Measurements from ENCODE around the gene EHD3.

EHD3 gene

DNA sequence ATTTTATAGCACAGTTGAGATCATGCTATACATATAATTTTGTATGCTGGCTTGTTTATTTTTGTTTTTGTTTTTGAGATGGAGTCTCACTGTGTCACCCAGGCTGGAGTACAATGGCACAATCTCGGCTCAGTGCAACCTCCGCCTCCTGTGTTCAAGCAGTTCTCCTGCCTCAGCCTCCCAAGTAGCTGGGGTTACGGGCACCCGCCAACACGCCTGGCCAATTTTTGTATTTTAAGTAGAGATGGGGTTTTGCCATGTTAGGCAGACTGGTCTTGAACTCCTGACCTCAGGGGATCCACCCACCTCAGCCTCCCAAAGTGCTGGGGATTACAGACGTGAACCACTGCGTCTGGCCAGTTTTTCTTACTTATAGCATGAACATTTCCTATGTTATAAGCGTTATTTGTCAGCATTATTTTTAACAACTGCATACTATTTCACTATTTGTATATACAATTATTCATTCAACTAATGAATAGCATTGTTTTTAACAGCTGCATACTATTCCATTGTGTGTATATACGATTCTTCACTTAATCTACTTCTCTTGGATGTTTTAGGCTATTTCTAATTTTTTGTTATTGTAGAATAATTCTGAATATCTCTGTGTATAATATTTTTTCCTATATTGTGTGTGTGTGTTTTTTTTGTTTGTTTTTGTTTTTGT, 3.5 kb downstream of the EHD3 start:
- DNase-seq: no peak

DNA sequence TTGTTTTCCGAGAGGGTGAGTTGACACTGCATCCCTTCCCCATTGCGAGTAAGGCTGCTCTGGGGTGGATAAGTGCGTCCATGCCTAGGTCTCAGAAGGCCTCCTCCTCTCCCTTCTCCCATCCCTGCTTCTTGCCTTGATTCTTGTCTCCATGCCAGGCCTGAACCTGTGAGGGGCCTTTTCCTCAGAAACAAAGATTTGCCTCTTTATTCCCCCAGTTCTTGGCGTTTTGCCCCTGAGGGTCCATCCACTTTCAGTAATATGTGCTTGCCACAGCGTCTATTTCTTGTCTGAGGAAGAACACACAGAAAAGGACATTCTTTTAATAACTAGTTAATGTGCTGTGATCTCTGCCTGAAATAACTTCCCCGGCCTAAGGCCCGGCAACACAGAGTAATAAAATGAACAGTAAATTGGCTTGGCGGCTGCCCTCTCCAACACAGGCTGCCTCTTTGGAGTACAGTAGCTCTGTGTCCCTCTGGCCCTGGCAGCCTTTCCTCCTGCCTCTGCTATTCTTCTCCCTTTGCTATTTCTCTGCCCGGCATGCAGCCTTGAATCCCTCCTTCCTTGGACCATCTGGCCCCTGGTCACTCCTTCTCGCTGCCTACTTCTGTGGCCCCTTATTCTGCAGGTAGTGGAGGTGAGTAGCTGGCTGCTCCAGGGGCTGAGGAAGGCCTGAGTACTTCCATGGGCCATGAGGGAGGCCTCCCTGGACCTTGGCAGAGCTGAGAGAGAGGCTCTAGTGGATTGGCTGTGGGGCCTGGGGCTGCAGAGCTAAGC, 4.4 kb downstream of the EHD3 start:
- DNase-seq: no peak

DNA sequence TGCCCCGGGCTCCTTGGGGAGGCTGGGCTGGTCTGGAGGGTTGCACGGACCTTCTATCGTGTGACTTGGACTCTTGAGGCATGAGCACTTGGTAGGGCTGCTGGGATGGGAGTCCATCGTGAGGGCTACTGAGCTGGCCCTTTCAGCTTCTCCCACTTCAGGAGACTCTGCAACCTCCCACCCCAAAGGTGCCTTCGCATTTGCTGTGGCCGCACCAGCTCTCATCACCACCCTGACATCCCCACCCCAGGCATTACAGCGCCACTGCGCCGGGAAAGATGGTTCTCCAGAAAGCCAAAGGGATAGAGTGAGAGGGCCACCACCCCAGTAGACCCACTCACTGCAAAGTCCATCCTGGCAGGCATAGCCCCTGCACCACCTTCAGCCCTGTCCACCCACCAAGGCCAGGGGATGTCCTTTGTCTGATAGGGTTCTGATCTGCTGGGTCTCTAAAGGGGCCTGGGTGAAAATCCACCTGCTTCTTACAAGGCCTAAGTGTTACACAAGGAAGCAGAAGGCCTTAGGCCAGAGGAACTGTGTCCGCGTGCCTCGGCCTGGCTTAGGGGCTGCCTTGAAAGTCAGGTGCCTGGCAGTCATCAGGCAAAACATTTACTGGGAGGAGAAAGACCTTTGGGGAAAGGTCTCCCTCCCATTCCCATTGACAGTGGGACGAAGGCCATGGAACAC, 5.1 kb downstream of the EHD3 start:
- no peak for DNase-seq

DNA sequence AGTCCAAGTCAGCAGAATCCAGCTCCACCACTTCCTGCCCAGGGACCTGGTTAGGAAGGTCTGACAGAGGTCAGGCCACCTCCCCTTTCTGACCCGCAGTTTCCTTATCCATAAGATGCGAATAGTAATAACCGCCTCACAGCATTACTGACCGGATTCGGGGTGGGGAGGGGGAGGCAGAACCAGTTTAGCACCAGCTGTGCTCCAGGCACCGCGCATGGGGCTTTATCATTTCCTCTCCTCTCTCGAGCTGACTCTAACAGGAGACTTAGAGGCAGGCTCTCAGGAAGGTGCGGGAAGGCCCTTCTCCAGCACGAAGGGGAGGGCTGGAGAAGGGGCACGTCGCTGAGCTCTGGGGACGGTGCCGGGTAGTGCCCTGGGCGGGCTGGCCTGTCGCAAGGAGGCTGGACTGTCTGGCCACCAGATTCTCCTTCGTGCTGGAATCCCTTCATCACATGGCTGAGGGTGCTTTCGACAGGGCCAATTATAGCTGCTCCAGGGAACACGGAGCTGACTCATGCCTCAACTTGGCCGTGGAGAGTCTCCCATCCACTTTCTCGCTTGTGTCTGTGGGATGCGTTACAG, 5.7 kb downstream of the EHD3 start:
- no peak for DNase-seq

DNA sequence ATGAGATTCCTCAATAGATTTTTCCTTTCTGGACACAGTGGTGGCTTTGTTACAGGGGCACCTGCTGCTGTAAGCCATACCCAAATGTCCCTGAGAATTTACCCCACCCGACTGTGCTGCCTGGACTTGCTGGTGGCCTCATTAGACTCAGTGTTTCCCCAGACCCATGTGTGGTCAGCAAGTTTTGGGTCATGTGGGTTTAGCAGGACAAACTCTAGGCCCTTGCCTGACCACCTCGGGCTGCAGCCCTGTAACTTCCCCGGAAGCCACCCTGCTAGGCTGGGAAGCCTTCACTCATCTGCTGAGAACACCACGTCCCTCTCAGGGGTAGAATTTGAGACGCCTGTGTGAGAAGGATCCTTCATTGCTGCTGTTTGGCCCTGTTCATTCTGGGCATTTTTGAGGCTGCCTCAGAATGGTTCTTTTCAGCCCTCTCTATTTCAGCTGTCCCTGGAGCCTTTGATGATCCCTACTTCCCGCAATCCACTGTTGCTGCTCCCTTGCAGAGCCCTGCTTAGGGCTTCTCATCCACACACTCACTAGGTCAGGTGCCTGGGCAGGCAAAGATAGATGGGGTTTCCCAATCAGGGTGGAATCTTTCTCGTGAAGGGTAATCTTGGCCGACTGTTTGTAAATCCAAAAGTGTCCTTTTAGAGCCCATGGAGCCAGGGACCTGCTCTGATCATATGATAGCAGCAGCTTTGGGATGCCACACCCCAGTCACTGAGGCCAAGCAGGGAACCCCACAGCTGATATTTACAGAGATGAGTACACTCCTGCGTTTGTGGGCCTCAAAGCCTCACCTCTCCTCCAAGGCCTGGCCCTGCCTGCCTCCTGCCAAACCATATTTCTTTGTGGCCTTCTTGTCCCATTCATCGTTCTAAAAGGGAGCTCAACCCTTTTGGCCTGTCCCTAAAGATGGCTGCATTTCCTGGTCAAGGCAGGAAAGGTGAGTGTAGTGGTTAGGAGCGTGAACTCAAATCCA, 6.7 kb downstream of the EHD3 start:
- DNase-seq: no peak

DNA sequence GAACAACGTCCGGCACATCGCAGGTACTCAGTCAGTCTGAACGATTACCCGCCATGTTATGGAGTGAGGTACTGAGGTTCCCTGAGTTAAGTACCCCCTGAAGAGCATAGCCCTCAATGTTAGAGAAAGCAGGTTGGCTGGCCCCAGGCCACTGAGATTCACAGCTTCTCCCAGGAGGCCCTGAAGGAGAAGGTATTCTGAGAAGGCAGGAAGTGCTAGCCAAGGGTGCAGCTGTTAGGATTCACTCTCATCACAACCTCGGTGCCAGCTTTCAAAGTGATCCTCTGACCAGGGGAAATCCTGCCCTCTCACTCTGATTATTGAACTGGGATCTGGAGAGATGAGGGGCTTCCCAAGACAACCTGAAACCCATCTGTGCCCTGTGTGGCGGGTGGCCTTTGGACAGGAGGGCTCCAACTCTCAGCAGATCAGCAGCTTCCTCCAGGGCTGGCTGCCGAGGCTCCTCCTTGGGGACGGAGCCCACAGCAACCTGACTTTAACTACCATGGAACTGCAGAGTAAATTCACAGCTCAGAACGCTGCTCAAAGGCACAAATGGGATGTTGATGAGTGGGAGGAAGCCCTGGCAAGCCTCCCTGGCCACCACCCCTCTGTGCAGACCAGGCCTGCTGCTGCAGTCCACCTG, 7.8 kb downstream of the EHD3 start:
- no peak for DNase-seq

GRCh38 chr2:31243053-31243452, 9.1 kb downstream of the EHD3 start:
- no peak for DNase-seq

DNA sequence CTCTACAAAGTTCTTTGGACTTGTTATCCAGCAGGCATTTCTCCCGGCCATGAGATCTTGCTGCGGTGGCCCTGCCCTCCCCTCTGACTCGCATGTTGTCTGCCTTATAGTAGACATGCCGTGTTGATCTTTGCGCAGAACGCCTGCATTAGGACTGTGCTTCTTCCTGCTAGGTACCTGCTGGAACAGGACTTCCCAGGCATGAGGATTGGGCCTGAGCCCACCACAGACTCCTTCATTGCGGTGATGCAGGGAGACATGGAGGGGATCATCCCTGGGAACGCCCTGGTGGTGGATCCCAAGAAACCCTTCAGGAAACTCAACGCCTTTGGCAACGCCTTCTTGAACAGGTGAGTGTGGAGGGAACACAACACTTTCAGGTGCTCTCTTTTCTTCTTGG, 10.1 kb downstream of the EHD3 start:
- no peak for DNase-seq

- DNase-seq: no peak
Measured at GRCh38 chr2:31246184-31246852, 12.4 kb downstream of the EHD3 start.

DNA sequence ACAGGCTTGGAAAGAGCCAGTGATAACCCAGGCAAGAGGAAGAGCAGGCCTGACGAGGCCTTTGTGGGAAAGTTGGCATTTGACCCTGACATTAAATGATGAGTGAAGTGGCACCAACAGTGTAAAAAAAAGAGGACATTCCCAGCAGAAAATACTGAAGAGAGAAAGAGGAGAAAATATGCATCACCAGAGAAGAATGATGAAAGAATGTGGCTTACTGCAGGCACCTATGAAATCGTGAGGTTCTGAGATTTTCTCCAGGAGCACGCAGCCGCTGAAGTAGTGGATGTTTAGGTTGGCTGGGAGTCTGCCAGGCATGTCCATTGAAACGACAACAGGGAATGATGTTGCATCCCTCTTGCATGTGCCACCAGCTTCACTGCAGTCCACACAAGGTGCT, 13.8 kb downstream of the EHD3 start:
- DNase-seq: no peak

DNA sequence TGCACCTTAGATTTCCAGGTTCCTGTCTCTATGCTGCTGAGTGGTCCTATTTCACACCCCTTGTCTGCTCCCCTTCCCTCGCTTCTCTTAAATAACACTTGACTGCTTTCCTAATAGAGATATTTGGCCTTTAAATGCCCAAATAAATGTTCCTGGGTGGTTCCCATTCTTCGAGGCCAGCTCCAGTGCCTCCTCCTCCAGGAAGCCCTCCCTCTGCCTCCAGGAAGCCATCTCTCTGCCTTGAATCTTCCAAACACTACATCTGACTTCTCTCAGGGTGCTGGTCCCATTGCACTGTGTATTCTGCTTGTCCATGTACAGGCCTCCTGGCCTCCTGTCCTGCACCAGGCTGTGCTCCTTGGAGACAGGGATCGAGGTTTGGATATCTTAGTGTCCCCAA, 14.2 kb downstream of the EHD3 start:
- no peak for DNase-seq

DNA sequence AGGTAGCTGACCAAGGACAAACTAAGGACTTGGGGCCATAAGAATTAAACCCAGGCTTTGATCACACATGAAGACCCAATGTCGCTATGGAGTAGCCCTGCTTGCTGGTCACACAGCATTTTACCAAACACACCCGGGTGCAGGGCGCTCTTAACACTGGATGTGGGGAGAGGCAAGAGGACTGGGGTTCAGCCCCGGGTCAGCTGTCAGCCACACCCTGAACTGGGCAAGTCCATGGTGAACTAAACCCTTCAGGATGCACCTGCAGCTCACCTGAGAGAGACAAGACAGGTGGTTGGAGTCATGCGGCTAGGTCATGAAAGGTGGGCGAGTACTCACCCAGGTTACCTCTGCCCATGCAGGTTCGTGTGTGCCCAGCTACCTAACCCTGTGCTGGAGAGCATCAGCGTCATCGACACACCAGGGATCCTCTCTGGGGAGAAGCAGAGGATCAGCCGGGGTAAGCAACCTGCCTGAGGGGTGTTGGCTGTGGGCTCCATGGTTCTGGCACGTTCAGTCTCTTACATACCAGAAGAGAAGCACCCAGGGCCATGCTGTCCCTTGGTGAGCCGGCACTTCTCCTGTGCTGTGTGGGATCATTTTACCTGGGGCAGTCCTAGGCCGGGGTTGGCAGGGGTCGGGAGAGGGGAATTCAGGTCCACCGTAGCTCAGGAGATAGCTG, 15.2 kb downstream of the EHD3 start:
- no peak for DNase-seq

DNA sequence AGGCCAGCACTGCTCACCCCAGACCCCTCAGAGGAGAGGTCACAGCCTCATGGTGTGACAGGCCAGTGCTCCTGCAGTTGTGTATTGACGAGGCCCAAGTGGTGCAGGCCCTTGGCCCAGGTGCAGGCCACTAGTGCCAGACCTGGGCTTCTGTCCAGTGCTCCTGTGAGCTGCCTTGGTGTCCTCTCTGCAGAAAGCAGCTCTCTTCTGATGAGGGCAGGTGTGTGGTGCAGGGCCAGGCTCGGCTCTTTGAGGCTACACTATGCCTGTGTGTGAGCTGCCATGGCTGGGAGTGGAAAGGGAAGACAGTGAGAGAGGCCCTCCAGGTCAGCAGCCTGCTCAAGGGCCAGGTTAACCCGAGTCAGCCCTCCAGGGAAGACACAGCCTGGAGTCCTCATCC, 17.1 kb downstream of the EHD3 start:
- no peak for DNase-seq

DNA sequence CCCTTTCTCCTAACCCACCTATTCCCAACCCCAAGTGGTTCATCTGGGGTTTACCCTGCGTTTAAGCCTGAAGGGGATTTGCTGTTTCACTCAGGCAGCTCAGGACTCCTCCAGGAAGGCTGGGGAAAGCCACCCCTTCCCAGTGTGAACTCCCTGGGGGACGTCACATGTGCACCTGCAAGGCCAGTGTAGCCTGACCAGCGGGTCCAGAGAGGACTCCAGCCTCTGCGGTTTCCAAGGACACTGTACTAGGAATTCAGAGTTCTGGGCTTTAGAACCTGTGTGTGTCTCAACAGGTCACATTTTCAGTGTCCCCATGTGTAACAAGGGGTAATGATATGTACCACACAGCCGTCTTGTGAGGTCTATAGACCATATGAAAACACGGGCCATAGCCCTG, 17.9 kb downstream of the EHD3 start:
- DNase-seq: no peak

GRCh38 chr2:31253356-31254131, 19.6 kb downstream of the EHD3 start:
- no peak for DNase-seq

- DNase-seq: no peak
Measured at GRCh38 chr2:31254237-31255203, 20.6 kb downstream of the EHD3 start.

- DNase-seq: no peak
Measured at GRCh38 chr2:31255911-31256571, 22.1 kb downstream of the EHD3 start.
